ENCODE data around the gene OOEP.

OOEP gene

DNA sequence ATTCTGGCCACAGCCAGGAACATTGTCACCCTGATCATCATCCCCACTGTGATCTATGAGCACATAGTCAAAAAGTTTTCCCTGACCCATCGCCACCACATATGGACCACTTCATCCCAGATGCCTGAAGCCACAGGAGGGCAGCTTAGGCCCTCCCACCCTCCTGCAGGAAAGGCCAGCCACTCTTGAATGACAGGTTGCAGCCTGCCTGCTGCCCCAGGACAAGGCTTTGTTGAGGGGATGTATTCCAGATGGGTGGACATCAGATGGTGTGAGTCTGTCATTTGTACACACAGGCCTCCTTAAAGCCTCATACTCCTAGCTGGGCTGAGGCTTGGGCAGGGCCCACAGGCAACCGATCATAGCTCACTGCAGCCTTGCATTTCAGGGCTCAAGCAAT, 46.4 kb downstream of the OOEP start:
- no peaks in the 10 kb centered on the region for H3K9me2 ChIP-seq (replicated peaks; ENCODE audit: low read depth, low read length)
- H3K27me3 ChIP-seq (ENCODE audit: insufficient read depth, low read length, poor library complexity, severe bottlenecking) = no peaks in the 10 kb centered on the region
- H2AFZ ChIP-seq (ENCODE audit: low read length) = no peak overlapping the region
- no peaks in the 10 kb centered on the region for H3K79me2 ChIP-seq (ENCODE audit: insufficient read depth, low read length)
- H3K9me3 ChIP-seq (ENCODE audit: insufficient read depth, low read depth, low read length) = no peaks in the 10 kb centered on the region
- no peak overlapping the region for H3K4me2 ChIP-seq (ENCODE audit: low read depth, low read length, poor library complexity, severe bottlenecking)
- no peaks in the 10 kb centered on the region for H4K20me1 ChIP-seq (ENCODE audit: insufficient read depth, low read length, poor library complexity, severe bottlenecking)
- TF ChIP-seq EZH2phosphoT487 (IDR thresholded peaks at IDR 0.05; ENCODE audit: borderline replicate concordance) = no peak
- TF ChIP-seq, protein P1, sequence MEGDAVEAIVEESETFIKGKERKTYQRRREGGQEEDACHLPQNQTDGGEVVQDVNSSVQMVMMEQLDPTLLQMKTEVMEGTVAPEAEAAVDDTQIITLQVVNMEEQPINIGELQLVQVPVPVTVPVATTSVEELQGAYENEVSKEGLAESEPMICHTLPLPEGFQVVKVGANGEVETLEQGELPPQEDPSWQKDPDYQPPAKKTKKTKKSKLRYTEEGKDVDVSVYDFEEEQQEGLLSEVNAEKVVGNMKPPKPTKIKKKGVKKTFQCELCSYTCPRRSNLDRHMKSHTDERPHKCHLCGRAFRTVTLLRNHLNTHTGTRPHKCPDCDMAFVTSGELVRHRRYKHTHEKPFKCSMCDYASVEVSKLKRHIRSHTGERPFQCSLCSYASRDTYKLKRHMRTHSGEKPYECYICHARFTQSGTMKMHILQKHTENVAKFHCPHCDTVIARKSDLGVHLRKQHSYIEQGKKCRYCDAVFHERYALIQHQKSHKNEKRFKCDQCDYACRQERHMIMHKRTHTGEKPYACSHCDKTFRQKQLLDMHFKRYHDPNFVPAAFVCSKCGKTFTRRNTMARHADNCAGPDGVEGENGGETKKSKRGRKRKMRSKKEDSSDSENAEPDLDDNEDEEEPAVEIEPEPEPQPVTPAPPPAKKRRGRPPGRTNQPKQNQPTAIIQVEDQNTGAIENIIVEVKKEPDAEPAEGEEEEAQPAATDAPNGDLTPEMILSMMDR (conservative IDR thresholded peaks at IDR 0.05; ENCODE audit: low read length) = no peak
- no peak overlapping the region for H3K9ac ChIP-seq (ENCODE audit: low read depth, low read length, poor library complexity, severe bottlenecking)
- no peaks in the 10 kb centered on the region for H3K36me3 ChIP-seq (ENCODE audit: insufficient read depth, low read length)
- no peaks in the 10 kb centered on the region for H3F3A ChIP-seq (ENCODE audit: low read depth)
- H3K4me3 ChIP-seq (ENCODE audit: low read length, poor library complexity, severe bottlenecking) = no peak overlapping the region
- H3K4me1 ChIP-seq (ENCODE audit: insufficient read depth, low read length, poor library complexity, severe bottlenecking) = no peaks in the 10 kb centered on the region

Measured in Loucy (cell line).